Measurements from ENCODE around the gene KIRREL3.

- TF ChIP-seq CTCF (IDR thresholded peaks at IDR 0.05; ENCODE audit: low read depth, low read length) (no peak), EZH2phosphoT487 (IDR thresholded peaks at IDR 0.05; ENCODE audit: low read depth) (no peak)
Observed at GRCh38 chr11:126530416-126530815, 470.2 kb downstream of the KIRREL3 start.
